Stimulated activated naive CD8-positive, alpha-beta T cell treated with anti-CD3 and anti-CD28 coated beads, Interleukin-15, amount 100 ng/mL, for 72 hours (primary cell): ENCODE data around the gene AFF3.
"Not testable (repeated sequence)": the region's sequence is repeated elsewhere in the genome, so short reads cannot be mapped to it uniquely, and the experiment has no call there.

Experiments
- ATAC-seq: fragments of 150-1000 bp; cut with Tn5 transposase; 2 replicates; pipeline ENCODE4 v1.10.0; 2021; ENCODE audit warnings: mild to moderate bottlenecking, moderate library complexity
- DNase-seq, 2 donors: peaks; one replicate each; pipeline ENCODE4 v3.0.0; 2021 to 2022
- H3K27ac Mint-ChIP-seq, 2 donors: one replicate each; pipeline ENCODE4 v1.8.0; 2022; ENCODE audit warnings: mild to moderate bottlenecking in 2 of 2, mixed read lengths in 2 of 2, moderate library complexity in 2 of 2
- H3K27me3 Mint-ChIP-seq: one replicate; pipeline ENCODE4 v1.8.0; 2022; ENCODE audit warnings: mixed read lengths
- H3K4me1 Mint-ChIP-seq: one replicate; pipeline ENCODE4 v1.8.0; 2022; ENCODE audit warnings: mild to moderate bottlenecking, mixed read lengths
- H3K4me3 Mint-ChIP-seq, 2 donors: one replicate each; pipeline ENCODE4 v1.8.0; 2022; ENCODE audit warnings: mild to moderate bottlenecking in 2 of 2, mixed read lengths in 2 of 2, moderate library complexity in 1 of 2
- H3K9me3 Mint-ChIP-seq, 2 donors: one replicate each; pipeline ENCODE4 v1.8.0; 2022; ENCODE audit warnings: mixed read lengths in 2 of 2

The AFF3 gene

GRCh38 chr2:99672766-99673350 is 469.5 kb downstream of the AFF3 start:
- Mint-ChIP-seq H3K27ac (no peak overlapping the region), H3K9me3 (no peaks in the 10 kb centered on the region), H3K27me3 (no peaks in the 10 kb centered on the region), H3K4me1 (no peaks in the 10 kb centered on the region), H3K4me3 (no peak overlapping the region)
- ATAC-seq (no peak), DNase-seq (no peak)

GRCh38 chr2:99670768-99671734 is 471.3 kb downstream of the AFF3 start:
- Mint-ChIP-seq H3K4me3 (no peak overlapping the region), H3K4me1 (no peaks in the 10 kb centered on the region), H3K9me3 (peaks cover 4 to 6% of the 10 kb centered on the region in 2 donors), H3K27ac (no peak overlapping the region), H3K27me3 (no peaks in the 10 kb centered on the region)
- no peak for ATAC-seq
- no peak for DNase-seq

DNA sequence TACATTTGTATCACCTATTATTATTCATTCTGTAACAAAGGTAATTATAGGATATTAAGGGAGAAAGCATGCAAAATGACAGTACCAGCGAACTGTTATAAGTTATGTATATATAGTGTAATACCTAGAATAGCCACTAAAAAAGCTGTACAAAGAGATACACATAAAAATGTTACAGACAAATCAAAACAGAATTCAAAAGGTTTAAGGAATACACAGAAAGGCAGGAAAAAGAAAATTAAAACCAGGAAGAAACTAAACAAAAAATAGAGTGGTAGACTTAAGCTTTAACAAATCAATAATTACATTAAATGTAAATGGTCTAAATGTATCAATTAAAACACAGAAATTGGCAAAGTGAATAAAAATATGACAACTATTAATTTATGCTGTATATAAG is 476.1 kb downstream of the AFF3 start:
- H3K4me3 Mint-ChIP-seq, result no peak overlapping the region
- peaks cover 18 to 20% of the 10 kb centered on the region in 2 donors for H3K9me3 Mint-ChIP-seq
- no peak overlapping the region for H3K27ac Mint-ChIP-seq
- no peaks in the 10 kb centered on the region for H3K4me1 Mint-ChIP-seq
- DNase-seq (no peak), ATAC-seq (no peak)
- peaks cover 6% of the 10 kb centered on the region for H3K27me3 Mint-ChIP-seq

DNA sequence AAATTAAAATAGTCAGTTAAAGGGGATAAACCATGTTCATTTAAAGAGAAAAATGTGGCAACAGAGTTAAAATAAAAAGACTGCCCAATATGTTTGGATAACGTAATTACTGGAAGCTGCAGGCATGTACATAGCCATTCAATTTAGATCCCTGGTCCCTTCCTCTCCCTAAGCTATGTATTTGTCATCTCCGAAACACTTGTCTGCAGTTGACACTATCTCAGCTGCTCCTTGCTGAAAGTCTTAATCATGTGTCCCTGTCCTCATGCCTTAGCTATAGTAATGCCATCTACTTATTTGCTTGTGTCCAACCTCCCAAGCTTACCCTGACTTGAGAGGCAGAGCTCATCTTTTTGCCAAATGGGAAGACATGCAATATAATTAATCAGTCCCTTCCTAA is 478.7 kb downstream of the AFF3 start:
- Mint-ChIP-seq H3K4me1 (no peaks in the 10 kb centered on the region), H3K27ac (no peak overlapping the region), H3K27me3 (peaks cover 6% of the 10 kb centered on the region), H3K4me3 (no peak overlapping the region), H3K9me3 (peaks cover 18 to 20% of the 10 kb centered on the region in 2 donors)
- ATAC-seq, result no peak
- DNase-seq, result no peak

DNA sequence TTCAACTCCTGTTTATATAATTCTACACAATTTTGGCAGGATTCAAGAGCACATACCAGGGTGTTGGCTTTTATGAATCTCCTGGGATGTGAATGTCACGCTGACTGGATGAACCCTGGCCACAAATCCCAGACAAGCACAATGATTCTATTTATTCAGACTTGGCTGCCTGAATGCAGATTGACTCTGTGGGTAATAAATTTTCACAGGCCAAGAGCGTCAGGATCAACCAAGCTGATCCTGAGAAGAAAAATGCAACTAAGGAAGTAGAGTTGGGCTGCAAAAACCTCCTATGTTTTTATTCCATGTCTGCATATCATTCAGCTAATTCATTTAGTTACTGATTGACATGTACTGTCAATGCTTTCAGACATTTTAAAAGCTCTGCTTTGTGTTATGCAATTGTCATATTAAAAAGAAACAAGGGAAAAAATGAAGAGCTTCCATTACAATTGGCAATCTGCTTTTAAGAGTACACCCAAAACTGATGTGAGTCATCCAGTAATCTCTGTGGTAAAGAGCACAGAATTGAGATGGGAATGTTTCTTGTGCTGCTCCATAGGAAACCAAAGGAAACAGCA is 479.5 kb downstream of the AFF3 start:
- Mint-ChIP-seq H3K27me3 (peaks cover 6% of the 10 kb centered on the region), H3K27ac (no peak overlapping the region), H3K9me3 (peaks cover 18 to 20% of the 10 kb centered on the region in 2 donors), H3K4me1 (no peaks in the 10 kb centered on the region), H3K4me3 (no peak overlapping the region)
- DNase-seq, result no peak
- no peak for ATAC-seq

GRCh38 chr2:99661761-99662160 is 480.6 kb downstream of the AFF3 start:
- H3K9me3 Mint-ChIP-seq, result peaks cover 18 to 20% of the 10 kb centered on the region in 2 donors

DNA sequence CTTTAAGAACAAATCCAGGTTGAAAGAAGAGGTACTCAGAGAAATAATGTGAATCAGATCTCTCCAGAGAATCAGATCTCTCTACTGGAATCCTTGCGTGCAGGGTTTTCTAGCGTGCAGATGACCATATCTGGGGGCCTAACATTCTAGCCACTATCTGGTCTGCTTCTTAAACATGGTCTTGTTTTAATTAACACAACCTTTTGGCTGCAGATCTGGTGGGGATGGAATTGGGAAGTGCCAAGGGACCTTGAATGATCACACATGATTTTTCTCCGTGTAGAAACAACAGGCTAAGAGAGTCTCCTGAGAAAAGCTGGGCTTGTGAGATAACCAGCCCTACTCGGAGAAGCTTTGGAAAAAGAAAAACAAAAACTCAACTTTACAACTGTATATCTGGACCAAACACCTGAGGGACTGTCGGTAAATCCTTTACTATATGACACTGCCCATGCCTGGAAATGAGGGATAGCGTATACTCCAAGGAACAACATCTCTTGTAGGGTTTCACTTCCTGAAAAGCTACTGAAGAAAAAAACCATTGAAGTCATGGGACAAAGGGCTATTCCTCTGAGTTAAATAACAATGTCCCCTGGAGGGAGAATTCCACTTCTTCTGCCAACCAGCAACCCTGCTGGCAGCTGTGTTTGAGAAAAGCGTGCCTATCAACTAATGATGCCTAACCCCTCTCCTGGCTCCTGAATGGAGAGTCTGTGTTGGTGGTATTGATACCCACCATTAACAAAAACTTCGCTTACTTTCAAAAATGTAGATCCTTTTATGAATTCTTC is 481.6 kb downstream of the AFF3 start:
- no peak for DNase-seq
- H3K27me3 Mint-ChIP-seq, result peaks cover 6% of the 10 kb centered on the region
- no peak overlapping the region for H3K27ac Mint-ChIP-seq
- H3K4me3 Mint-ChIP-seq, result no peak overlapping the region
- peaks cover 11% of the 10 kb centered on the region in 2 donors for H3K9me3 Mint-ChIP-seq
- no peak for ATAC-seq
- H3K4me1 Mint-ChIP-seq, result no peaks in the 10 kb centered on the region

More at GRCh38 chr2:99661761-99662160, 480.6 kb downstream of the AFF3 start:
- H3K4me1 Mint-ChIP-seq, ATAC-seq, H3K27me3 Mint-ChIP-seq, H3K4me3 Mint-ChIP-seq, DNase-seq, H3K27ac Mint-ChIP-seq: not testable (repeated sequence)

DNA sequence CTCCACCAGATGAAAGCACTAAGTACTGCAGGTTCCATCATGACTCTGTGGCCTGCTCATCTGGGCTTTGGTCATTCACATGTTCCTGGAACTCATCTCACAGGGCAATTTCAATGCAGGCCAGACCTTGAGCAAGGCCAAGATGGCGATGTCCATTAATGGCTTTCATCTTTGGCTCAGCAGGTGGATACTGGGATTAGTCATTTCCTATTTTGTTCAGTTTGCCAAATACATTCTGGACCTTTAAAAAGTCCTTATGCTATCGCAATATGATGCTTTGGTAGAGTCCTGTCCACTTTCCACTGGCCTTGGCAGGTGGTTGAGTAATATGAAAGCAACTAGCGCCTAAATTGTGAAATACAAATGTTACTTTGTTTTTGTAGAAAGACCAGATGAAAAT is 482.5 kb downstream of the AFF3 start:
- Mint-ChIP-seq H3K27ac (no peak overlapping the region), H3K27me3 (peaks cover 2% of the 10 kb centered on the region), H3K9me3 (peaks cover 3% of the 10 kb centered on the region in 2 donors), H3K4me3 (no peak overlapping the region), H3K4me1 (no peaks in the 10 kb centered on the region)
- DNase-seq, result no peak
- ATAC-seq, result no peak

DNA sequence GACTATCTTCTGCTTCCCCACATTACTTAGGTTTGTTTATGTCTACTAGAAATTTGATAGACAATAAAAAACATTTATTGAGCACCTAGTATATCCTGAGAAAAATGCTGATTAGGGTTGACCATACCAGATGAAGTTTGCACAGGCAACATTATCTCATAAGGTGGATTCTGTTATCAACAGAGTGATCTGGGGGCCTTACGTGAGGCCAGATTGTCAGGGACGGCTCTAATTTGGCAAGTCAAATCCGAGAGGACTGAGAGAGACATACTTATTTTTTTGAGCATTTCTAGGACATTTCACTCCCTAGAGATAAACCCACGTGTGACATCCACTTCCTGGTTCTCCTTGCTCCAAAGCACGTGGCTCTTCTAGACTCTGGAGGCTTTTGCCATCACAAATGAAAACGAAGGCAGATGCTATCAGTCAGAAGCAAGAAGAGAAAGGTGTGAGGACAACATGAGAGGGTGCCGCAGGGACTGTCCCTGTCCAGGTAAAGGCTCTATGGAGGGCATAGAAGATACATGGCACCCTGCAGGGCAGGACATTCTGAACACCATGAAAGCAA is 484.6 kb downstream of the AFF3 start:
- H3K9me3 Mint-ChIP-seq, result no peaks in the 10 kb centered on the region
- H3K27ac Mint-ChIP-seq, result no peak overlapping the region
- no peaks in the 10 kb centered on the region for H3K27me3 Mint-ChIP-seq
- no peak for DNase-seq
- ATAC-seq, result no peak
- no peak overlapping the region for H3K4me3 Mint-ChIP-seq
- no peaks in the 10 kb centered on the region for H3K4me1 Mint-ChIP-seq

DNA sequence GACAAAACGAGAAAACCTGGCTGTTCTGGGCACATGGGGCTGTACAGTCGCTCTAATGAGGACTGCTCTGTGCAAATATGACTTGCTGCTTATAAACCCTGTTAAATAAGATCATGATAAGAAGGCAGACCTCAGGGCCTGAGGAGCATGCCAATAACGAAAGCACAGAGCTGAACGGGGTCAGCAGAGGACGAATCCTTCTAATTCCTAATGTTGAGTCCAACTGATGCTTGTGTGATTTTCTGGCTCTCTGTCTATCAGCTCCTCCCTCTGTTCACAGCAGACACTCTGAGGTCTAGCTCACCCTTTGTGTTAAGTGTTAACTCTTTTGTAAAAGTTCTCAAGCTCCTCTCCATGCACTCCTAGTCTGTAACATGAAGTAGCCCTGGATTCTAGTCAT is 485.4 kb downstream of the AFF3 start:
- H3K27ac Mint-ChIP-seq, result no peak overlapping the region
- no peaks in the 10 kb centered on the region for H3K27me3 Mint-ChIP-seq
- ATAC-seq (no peak), DNase-seq (no peak)
- no peaks in the 10 kb centered on the region for H3K9me3 Mint-ChIP-seq
- no peaks in the 10 kb centered on the region for H3K4me1 Mint-ChIP-seq
- H3K4me3 Mint-ChIP-seq, result no peak overlapping the region

- ATAC-seq, result no peak
- Mint-ChIP-seq H3K27me3 (no peaks in the 10 kb centered on the region), H3K4me3 (no peak overlapping the region), H3K4me1 (no peaks in the 10 kb centered on the region), H3K9me3 (no peaks in the 10 kb centered on the region), H3K27ac (no peak overlapping the region)
- no peak for DNase-seq
These were observed 489.0 kb downstream of the AFF3 start for GRCh38 chr2:99653433-99653832.

DNA sequence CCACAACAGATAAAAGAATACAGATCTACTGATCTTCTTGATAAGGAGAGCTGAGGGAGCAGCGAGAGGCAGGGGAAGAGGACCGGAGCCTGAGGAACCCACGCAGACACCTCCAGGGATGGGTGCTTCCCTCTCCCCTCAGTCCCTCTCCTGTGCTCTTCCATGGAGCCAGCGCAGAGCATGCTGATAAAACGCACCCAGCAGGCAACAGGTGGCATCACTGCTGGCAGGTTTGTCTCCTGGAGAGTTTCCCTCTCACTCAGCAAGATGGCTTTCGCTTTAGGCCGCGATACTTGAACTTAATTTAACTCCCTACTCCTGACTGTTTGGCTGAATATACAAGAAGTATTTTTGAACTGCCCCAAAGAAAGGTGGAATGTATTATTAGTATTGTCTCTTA is 489.5 kb downstream of the AFF3 start:
- no peaks in the 10 kb centered on the region for H3K9me3 Mint-ChIP-seq
- no peak overlapping the region for H3K27ac Mint-ChIP-seq
- DNase-seq, result no peak
- no peak overlapping the region for H3K4me3 Mint-ChIP-seq
- H3K4me1 Mint-ChIP-seq, result no peaks in the 10 kb centered on the region
- no peak for ATAC-seq
- H3K27me3 Mint-ChIP-seq, result no peaks in the 10 kb centered on the region

GRCh38 chr2:99651930-99652670 is 490.3 kb downstream of the AFF3 start:
- no peak overlapping the region for H3K27ac Mint-ChIP-seq
- no peaks in the 10 kb centered on the region for H3K27me3 Mint-ChIP-seq
- DNase-seq (no peak), ATAC-seq (no peak)
- H3K9me3 Mint-ChIP-seq, result no peaks in the 10 kb centered on the region
- no peaks in the 10 kb centered on the region for H3K4me1 Mint-ChIP-seq
- H3K4me3 Mint-ChIP-seq, result no peak overlapping the region

DNA sequence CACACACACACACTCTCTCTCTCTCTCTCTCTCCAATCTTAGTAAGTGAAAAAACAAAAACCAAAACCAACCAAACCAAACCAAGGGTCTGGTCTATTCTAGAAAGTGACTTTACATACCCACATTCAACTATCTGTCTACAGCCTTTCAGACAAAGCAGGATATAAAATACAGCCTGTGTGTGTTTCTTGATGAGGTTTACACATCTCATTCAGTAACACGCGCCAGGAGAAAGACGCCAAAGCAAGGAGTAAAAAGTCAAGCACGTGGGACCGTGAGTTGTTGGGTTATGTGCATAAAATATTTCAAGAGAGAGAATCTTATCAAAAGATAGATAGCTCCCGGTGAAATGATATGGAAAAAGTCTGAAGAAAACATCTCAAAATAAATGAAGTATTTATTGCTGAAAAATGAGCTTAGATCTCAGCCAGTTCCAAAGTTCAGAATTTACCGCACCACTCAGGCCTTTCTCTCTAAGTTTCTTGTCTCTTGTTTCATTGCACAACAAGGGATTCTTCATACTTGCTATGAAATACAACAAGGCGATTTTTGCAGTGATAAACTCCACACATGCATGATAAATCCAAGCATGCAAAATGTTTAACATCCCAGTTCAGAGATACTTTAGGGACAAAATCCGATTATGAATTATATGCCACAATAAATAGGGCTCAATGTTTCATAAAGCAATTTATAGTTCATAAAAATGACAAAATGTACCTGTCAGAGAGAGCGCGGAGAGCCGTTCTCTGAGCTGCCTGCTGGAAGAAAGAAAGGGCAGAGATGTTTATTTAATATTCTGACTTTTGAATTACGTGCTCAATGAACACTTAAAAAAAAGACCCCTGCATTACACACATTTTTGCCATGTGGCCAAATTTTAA is 493.2 kb downstream of the AFF3 start:
- no peak for DNase-seq
- H3K27ac Mint-ChIP-seq, result no peak overlapping the region
- H3K4me1 Mint-ChIP-seq, result no peaks in the 10 kb centered on the region
- H3K27me3 Mint-ChIP-seq, result no peaks in the 10 kb centered on the region
- H3K4me3 Mint-ChIP-seq, result no peak overlapping the region
- no peak for ATAC-seq
- no peaks in the 10 kb centered on the region for H3K9me3 Mint-ChIP-seq
